Stomach (tissue), 4 donors: Measurements from ENCODE around the gene HJURP.

Source experiments
- CTCF ChIP-seq, 7 experiments: fragments of 450-650 bp in 4 of 7; fragments of 200-600 bp in 3 of 7; sonication (generic) in 3 of 7; IDR thresholded peaks; one replicate each; pipeline ENCODE4 v1.5.1; 2016 to 2019; ENCODE audit warnings: antibody characterized with exemption in 7 of 7, control low read depth in 2 of 7, mild to moderate bottlenecking in 1 of 7
- POLR2A ChIP-seq, 4 donors: fragments of 450-650 bp; IDR thresholded peaks; one replicate each; pipeline ENCODE4 v1.6.1; 2016; ENCODE audit warnings: antibody characterized with exemption in 4 of 4, control low read depth in 2 of 4, mild to moderate bottlenecking in 1 of 4, moderate library complexity in 1 of 4
- POLR2AphosphoS5 ChIP-seq, 3 donors: sonication (generic); formaldehyde crosslinking; IDR thresholded peaks; one replicate each; pipeline ENCODE4 v1.6.1; 2016; ENCODE audit warnings: antibody characterized with exemption in 3 of 3

- no peak for TF ChIP-seq CTCF (IDR thresholded peaks at IDR 0.05)
- TF ChIP-seq POLR2AphosphoS5 (IDR thresholded peaks at IDR 0.05), result no peak
- no peak for TF ChIP-seq POLR2A (IDR thresholded peaks at IDR 0.05)
These were observed 22.5 kb downstream of the HJURP start for GRCh38 chr2:233831861-233832260.
